ENCODE results near the gene MNX1.
A peak's percentile ranks its signal among the peaks of the same experiment; 100 is the strongest.

The MNX1 gene

DNA sequence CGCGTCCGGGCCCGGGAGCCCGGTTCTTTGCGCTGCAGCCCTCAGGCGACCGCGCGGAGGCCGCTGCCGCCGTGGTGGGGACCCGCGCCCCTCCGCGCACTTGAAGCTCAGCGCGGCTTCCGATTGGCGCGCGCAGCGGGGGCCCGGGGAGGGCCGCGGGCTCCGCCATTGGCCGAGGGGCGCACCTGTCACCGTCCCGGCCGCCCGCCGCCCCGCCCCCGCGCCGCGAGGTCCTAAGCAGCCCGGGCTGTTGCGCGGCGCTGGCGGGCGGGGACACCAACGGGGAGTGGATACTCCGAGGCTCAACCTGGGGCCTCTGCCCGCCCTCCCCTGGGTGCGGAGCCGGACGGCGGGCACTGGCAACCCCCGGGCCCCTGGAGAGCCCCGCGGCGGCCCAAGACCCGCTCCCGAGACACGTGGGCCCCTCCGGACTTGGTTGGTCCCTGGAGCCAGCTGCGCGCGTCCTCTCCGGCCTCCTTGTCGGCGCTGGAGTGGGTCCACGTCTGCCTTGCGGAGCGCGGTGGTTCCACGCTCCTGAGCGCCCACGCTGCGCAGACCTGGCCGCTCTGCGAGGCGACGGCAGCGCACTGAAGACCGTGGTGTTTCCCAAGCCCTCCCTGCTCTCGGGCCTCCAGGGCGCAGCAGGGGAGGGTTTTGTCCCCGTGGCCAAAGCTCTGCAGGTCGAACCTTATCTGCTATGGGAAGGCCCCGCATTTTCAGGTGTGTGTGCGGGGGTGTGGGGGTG is at the start of gene MNX1:
Gene MNX1 (minus strand): TSS at position 76 of the 745 bp plus-strand sequence. CDS start 313 bp downstream, outside the sequence.
- DNase-seq: peak; percentile 96 to 97 (median 96)

DNA sequence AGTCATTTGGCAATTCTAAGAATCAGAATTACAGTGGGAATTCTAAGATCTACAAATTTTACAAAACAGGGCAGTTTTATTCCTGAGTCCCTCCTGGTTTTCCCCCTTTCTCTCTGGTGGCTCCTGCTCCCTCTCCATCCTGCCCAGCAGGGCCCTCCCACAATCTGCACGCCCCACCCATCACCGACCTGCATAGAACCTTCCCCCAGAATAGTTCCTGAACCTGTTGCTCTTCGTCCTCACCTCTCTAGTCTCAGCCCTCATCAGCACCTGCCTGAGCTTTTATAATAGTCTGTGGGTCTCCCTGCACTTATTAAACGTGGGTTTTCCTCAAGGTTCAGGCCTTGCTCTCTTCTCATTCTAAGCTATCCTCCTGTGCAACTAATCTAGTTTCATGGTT is 49.1 kb upstream of the MNX1 start:
- DNase-seq: no peak

DNA sequence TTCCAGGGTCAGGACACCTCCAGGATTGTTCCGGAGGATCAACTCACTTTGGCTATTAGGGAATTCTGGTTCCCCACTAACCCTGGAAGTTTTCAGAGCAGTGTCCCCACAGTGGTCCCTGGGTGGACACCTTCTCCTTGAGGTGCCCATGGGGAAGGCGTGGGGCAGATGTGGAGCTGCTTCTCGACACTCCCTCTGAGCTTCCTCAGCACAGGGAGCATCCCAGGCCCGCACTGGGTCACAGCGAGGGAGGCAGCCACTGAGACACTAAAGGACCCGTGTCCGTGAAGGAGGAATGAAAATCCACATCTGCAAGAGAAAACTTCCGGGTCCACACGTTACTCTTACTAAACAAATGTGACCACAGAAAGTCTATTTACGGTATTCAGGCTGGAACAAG is 48.2 kb upstream of the MNX1 start:
- DNase-seq: no peak

DNA sequence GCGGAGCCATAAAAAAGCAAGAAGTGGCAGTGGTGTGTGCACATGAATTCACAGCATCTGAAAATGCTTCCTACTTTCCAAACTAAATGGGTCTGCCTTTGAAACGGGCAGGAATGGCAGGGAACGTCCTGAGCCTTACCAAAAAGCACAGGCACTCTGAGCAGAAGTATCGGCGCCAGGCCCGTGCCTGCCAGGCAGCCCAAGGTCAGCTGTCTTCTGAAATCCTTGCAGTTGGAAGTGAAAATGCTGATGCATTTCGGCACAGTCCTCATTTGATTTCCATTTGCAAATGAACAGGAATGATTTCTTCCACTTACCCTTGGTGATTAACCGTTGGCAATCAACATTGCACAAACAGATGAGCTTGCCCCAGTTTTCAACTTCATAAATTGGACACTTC is 47.6 kb upstream of the MNX1 start:
- no peak for DNase-seq

DNA sequence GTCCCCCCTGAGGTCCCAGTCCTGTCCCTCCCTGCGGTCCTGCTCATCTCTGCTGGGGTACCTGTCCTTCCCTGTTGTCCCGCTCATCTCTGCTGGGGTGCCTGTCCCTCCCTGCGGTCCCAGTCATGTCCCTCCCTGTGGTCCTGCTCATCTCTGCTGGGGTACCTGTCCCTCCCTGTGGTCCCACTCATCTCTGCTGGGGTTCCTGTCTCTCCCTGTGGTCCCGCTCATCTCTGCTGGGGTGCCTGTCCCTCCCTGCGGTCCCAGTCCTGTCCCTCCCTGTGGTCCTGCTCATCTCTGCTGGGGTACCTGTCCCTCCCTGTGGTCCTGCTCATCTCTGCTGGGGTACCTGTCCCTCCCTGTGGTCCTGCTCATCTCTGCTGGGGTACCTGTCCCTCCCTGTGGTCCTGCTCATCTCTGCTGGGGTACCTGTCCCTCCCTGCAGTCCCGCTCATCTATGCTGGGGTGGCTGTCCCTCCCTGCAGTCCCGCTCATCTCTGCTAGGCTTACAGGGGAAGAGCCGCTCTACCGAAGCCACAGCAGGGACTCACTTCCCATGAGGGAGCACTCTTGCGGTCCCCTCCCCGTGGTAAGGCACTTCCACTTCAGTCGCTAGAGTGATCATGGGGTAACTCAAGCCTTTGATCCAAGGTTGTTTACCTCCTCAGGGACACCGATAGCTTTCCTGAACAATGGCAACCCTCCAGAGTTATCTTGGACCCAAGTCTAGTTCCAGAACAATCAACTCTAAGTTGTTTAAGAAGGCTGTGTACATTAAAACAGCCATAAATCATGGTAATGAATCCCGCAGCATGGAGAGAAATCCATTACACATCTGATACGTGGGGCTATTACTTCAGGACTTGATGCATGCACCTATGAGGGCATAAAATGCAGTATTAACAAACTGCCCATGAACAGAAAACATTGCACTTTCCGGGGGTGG is 46.8 kb upstream of the MNX1 start:
- DNase-seq: peak in 2 of 3 experiments; percentile 29 to 90

DNA sequence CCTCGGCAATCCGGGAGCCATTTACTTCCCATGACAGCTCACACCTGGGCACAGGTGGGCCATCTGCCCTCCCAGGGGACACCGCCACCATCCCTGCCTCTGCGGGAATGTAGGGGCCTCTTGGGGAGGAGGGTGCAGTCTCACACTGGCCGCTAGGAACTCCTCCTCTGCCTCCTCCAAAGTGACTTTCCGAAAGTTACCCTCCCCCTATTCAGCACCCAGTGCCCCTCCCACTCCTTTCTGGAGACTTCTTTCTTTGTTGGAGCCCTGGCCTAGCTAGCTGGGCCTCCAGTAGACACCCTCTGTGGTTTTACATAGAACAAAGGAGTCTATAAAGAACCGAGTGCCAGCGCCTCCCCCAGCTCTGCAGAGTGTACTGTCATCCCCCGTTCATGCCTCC is 45.8 kb upstream of the MNX1 start:
- DNase-seq: no peak

DNA sequence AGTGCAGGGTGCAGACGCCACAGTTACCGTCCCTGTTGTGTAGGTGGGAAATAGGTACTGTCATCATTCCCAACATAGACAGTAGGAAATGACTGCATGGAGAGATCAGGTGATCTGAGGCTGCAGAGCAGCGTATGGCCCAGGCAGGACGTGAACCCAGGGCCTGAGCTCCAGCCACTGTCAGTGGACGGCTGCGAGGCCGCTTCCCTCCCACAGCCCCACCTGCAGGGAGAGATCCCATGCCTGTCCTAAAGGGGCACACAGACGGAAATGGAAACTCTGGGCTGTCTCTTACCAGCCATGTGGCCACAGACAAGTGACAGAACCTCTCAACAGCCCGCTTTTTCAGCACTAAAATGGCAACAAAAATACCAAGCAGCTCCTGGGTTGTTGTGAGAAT is 44.5 kb upstream of the MNX1 start:
- DNase-seq: no peak

DNA sequence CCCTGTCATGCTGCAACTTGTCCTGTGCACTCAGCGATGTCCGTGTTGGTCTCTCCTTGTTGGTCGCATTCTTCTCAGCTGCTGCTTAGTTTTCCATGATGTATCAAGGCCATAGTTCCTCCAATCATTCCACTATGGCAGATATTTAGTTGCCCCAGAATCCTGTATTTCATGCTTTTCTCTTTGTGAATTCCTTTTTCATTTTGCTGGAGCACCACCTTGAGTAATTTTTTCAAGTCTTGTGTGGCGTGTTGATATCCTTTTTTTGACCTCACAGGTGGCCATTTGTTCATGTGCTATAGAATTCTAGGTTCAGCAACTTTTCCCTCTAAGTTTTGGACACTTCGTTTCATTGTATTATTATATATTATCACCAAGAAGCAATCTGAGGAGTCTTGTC is 42.7 kb upstream of the MNX1 start:
- DNase-seq: no peak

DNA sequence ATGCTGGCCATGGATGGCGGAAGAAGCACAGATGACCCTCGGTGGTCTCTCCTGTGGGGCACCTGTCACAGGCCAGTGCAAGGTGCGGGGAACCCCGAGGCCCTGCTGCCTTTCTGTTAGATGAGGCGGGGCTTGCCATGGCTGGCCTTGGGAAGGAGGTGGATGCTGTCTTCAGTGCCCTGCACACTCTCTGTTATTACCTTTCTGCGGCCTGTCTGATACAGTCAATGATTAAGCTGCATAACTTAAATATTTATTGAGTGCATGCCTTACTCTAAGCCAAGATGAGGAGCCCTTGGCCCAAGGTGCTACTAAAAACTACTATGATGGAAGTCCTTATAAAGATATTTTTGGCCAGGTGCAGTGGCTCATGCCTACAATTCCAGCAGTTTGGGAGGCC is 36.7 kb upstream of the MNX1 start:
- DNase-seq: no peak

DNA sequence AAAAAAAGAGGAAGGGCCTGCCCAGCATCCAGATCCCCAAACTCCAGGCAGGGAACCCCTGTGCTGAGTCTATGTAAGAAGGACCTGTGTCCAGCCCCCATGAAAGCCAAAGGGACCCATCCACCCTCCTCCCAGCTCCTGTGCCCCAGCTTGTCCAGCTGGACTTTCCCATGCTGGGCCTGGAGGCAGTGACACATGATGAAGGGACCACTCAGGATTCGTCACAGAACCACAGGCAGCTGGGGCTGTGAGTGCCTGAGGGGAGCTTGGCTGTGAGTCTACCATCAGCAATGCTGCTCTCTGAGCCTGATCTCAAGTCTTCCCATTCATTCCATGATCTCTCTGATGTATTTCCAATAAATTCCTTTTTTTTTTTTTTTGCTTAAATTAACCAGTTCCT is 36.2 kb upstream of the MNX1 start:
- DNase-seq: no peak

DNA sequence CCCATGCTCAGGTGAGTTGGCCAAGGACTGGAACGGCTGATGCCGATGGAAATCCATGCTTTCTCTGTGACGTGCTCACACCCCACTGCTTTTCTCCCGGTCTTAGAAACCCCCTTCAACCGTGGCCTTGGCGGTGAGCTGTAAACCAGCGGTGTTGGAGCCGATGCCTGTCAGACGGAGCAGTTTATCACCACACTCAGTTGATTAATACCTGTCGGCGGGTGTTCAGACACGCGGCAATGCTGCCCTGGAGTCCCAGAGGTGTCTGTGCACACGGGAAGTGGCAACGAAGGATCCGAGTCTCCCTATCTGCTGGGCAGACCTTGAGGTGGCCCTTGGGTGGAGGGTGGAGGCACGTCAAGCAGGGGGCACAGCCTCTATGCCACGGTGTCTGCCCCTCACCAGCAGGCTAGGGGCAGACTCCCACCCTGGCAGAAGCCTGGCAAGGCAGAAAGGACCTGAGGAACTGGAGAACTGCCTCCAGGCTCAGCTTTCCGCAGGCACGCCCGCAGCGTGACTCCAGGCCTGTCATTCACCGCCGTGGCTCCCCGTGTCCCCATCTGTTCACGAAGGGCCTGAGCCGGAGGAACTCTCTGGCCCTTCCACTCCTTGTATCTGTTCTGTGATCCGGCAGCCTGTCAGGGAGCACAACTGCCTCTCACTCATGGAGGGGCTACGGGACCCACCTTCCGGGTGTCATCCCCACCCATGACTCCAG is 34.6 kb upstream of the MNX1 start:
- no peak for DNase-seq

DNA sequence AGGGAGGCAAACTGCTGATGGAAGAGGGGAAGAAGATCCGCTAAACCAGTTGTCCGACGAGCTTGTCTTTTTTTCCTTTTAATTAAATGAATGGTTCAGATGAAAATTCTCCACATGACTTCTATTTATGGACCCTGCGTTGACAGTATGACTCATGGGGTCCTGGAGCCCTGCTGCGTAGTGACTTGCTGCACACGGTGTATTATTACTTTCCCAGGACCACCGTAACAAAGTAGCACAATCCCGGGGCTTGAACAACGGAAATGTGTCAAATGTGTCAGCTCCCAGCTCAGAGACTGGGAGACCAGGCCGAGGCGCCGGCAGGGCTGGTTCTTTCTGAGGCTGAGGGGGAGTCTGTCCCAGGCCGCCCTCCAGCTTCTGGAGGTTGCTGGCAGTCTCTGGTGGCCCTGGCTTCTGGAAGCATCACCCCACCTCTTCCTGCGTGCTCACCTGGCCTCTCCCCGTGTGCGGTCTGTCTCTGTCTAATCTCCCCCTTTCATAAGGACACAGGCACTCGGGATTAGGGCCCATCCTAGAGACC is 33.8 kb upstream of the MNX1 start:
- DNase-seq: no peak

DNA sequence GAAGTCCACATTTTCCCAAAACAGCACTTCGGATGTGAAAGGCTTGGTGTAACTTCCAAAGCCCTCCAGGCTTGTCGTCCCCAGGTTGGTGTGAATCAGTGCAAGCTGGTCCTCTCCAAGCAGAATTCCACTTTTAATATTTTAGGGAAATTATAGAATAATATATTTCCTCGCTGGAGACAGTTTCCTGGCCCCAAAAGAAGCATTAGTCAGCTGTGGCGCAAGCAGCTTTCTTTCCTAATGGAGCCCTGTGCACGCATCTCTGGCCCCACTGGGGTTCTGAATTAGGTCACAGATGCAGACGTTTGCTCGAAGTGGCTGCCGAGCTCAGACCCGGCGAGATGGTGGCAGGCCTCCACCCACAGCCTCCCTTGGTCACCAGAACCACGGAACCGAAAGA is 33.3 kb upstream of the MNX1 start:
- no peak for DNase-seq

DNA sequence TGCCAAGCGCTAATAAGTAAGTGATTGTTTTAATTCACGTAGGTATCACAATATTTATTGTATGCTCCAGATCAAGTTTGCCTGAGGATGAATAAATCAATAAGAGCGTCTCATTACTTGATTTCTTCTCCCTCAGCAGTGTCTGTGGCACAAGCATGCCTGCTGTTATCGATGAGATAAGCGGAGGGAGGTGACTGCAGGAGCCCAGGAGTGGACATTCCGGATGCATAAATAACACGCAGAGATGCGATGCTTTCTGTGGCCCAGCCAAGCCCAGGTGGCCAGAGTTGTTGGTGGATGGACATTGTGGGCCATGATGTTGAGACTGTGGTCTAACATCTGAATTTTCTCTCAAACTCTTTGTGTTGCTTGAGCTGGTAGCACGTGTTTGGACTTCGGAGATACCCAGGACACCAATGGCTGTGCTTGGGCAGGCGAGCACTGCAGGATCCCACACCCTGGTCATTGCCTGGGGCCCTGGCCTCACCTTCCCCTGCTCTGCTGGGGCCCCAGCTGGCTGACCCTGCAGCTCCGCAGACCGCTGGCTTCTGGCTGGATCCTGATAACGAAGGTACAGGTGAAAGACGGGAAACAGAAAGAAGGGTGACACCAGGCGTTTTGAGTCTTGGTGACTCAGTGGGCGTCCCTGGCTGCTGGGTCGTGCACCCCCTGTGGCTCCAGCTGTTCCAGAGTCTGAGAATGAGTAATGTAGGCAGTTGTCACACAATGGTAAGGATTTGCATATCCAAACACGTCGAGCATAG is 31.2 kb upstream of the MNX1 start:
- peak in 1 of 3 experiments; percentile 46 for DNase-seq

DNA sequence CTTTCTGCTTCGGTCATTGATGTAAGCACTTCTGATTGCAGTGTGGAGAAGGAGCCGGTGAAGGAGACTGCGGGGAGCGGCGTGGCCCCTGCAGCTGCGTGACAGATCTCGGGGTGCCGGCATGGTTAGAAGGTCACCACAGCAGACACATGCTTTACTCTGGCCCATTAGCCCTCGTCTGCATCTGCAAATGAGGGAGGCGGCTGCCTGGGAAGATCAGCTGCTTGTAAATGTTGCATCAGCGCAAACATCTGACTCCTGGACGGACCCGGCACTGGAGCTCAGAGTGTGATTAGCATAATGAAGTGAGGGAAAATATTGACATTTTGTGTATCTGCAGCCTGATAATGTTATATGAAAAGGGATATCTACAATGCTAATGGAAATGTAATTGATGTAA is 30.5 kb upstream of the MNX1 start:
- peak in 2 of 3 experiments; percentile 22 to 60 for DNase-seq

DNA sequence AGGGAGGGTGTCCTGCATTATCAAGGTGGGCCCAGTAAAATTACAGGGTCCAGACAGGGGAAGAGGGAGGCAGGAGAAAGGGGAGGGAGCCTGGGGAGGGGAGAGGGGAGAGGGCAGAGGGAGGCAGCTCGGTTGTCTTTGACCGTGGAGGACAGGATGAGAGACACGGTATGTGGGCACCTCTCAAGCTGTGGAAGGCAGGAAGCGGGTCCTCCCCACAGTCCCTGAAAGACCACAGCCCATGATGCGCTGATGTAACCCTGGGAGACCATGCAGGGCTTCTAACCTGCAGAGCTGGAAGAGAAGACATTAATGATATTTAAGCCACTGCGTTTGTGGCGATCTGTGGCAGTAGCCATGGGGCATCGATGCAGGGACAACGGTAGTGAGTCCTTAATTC is 27.2 kb upstream of the MNX1 start:
- no peak for DNase-seq

DNA sequence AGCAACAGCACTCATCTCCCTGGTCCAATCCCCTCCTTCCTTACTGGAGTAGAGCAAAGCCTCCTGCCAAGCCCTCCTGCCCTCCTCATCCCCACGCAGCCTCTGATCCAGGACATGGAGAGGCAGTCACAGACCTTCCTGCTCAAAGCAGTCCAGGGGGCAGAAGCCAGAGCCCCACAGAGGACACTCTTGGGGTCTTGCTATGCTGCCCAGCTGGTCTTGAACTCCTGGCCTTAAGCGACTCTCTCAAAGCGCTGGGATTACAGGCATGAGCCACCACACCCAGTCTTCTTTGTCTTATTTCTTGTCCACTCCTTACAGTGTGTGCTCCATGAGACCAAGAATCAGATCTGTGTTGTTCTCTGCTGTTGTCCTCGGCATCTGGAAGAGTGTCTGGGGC is 26.6 kb upstream of the MNX1 start:
- no peak for DNase-seq

DNA sequence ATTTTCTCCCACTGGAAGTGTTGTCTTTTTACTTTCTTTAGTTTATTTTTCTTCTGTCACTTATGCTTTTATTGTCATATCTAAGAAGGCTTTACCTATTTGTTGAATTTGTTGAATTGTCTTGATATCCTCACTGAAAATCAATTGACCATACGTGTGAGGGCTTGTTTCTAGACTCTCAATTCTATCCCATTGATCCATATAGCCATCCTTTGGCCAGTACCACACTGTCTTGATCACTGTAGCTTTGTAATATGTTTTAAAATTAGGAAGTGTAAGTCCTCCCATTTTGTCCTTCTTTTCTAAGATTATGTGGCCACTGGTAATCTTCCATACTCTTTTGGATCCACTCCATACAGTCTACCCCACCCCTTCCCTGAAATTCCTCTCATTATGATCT is 25.5 kb upstream of the MNX1 start:
- no peak for DNase-seq

DNA sequence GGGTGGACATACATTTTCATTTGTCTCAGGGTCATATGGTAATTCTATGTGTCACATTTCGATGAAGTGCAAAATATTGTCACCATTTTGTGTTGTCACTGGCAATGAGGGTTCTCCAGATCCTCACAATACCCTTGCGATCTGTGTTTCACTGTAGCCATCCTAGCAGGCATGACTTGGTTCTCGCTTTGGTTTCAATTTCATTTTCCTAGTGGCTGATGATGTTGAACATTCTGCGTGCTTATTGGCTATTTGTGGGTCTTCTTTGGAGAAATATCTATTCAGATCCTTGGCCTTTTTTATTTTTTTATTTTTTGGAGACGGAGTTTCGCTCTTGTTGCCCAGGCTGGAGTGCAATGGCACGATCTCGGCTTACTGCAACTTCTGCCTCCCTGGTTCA is 24.8 kb upstream of the MNX1 start:
- no peak for DNase-seq

DNA sequence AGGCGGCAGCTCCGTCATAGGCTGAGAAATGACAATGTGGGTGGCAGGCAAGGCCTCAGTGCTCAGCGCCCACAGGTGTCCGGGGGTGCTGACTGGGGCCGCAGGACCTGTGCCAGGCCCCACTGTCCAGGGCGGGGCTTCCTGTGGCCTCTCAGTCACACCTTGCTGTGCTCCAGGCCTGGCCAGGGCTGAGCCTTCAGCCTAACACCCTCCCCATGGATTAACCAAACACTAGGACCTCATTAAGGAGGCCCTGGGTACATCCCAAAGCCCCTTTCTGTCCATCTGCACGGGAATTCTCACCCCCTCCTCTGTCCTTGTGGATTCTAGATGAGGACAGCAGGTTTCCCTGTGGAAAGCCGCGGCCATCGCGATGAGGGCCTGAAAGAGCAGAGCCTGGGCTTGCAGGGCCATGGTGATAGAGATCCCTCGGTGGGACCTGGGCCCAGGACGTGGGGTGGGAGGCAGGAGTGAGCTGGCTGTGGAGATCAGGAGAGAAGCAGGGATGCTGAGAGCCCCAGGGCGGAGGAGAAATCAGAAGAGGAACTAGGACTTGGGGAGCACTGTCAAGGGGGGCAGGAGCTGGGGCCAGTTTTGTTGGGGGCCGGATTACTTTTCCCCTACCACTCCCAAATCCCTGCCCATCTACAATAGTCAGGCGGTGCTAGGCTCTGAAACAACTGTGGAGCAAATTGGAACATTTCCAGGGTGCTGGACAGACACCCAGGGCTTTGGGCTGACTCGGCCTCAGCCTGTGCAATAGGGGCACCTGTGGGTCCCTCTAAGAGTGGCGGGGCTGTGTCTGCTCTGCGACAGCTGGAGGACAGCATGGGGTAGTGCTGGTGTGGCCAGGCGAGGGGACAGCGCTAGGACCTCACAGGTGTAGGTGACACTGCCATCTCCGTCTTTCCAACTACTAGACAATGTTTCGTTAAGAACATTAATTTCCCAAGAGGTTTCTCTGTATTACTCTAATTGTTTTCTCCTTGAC is 23.3 kb upstream of the MNX1 start:
- no peak for DNase-seq
